Measurements from ENCODE around the gene AMY1C. TPM values are rescaled to one million over a fixed set of nuclear protein-coding genes. Genes with fewer than 3 reads are reported as not detected.
"Not testable (repeated sequence)": the region's sequence is repeated elsewhere in the genome, so short reads cannot be mapped to it uniquely, and the experiment has no call there.

Gene AMY1C
- 10 to 100 TPM in 1 of 4 donors, 1 to 10 TPM in 3; 1.1 to 24.6 (median 4.0) TPM for total RNA-seq

DNA sequence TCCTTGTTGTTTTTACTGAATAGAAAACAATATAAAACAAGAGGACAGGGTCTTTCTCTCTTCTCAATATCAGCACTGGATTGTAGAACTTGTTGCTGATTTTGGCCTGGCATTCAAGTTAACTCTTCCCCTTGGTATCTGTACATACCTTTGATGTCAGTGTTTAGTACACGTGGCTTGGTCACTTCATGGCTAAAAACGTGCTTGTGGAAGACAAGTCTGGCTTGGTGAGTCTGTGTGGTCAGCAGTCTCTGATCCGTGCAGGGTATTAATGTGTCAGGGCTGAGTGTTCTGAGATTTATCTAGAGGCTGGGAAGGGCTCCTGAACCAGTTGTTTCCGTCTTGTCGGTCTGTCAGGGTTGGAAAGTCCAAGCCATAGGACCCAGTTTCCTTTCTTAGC lies at the start of gene AMY1C:
Gene AMY1C, plus strand, starts transcription at position 301 of the 400 bp plus-strand sequence. CDS start 572 bp downstream, outside the sequence.
- H3K4me3 ChIP-seq (replicated peaks in 1 of 3); H3K4me1 ChIP-seq; H3K36me3 ChIP-seq; H3K27me3 ChIP-seq; H3K27ac ChIP-seq; DNase-seq; intact Hi-C loops (cut with DNase I); H3K9me3 ChIP-seq: not testable (repeated sequence)
- no CpG with 5 or more reads among the region's 5 CpGs for WGBS, 2 donors

- H3K4me3 ChIP-seq (replicated peaks in 1 of 3); H3K36me3 ChIP-seq; H3K27me3 ChIP-seq; H3K4me1 ChIP-seq; DNase-seq; H3K9me3 ChIP-seq; intact Hi-C loops (cut with DNase I); H3K27ac ChIP-seq: not testable (repeated sequence)
- no CpG with 5 or more reads among the region's 4 CpGs for WGBS, 2 donors
Measured at GRCh38 chr1:103700669-103701068, 49.0 kb upstream of the AMY1C start.

DNA sequence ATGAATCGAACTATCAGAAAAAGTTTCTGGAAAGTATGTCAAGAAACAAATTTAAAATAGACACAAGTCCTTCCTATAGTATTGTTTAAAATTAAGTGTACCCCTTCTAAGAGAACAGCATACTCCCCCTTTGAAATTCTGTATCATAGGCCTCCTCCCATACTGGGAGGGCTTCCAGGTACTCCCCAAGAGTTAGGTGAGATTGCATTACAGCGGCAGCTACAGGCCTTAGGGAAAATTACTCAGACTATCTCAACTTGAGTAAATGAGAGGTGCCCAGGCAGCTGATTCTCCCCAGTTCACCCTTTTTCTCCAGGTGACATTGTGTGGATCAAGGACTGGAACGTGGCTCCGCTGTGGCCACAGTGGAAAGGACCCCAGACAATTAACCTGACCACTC lies 48.4 kb upstream of the AMY1C start:
- no CpG with 5 or more reads among the region's 4 CpGs for WGBS, 2 donors
- not testable (repeated sequence) for H3K27ac ChIP-seq

GRCh38 chr1:103707670-103708069 lies 42.0 kb upstream of the AMY1C start:
- WGBS, 2 donors = no CpG with 5 or more reads among the region's 3 CpGs
- intact Hi-C loops (cut with DNase I); H3K4me3 ChIP-seq (replicated peaks in 1 of 3): not testable (repeated sequence)

More for the DNA sequence above, 48.4 kb upstream of the AMY1C start:
- H3K4me3 ChIP-seq (replicated peaks in 1 of 3); H3K27me3 ChIP-seq; H3K9me3 ChIP-seq; intact Hi-C loops (cut with DNase I); H3K4me1 ChIP-seq; H3K36me3 ChIP-seq; DNase-seq: not testable (repeated sequence)

DNA sequence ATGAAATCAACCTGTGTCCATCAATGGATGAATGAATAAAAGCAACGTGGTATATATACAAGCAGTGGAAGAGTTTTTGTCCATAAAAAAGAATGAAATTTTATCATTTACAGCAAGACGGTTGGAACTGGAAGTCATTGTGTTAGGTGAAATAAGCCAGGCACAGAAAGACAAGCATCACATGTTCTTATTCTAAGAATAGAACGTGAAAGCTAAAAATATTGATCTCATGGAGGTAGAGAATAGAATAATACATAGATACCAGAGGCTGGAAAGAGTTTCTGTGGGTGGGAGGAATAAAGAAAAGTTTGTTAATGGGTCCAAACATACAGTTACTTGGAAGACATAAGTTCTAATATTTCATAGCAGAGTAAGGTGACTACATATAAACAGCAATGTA lies 39.3 kb upstream of the AMY1C start:
- H3K27me3 ChIP-seq; H3K36me3 ChIP-seq; H3K9me3 ChIP-seq; DNase-seq; H3K4me1 ChIP-seq; H3K27ac ChIP-seq; intact Hi-C loops (cut with DNase I); H3K4me3 ChIP-seq (replicated peaks in 1 of 3): not testable (repeated sequence)
- no CpG with 5 or more reads among the region's 3 CpGs for WGBS, 2 donors

More at GRCh38 chr1:103707670-103708069, 42.0 kb upstream of the AMY1C start:
- H3K27ac ChIP-seq, H3K9me3 ChIP-seq, H3K27me3 ChIP-seq, H3K4me1 ChIP-seq, H3K36me3 ChIP-seq, DNase-seq: not testable (repeated sequence)

DNA sequence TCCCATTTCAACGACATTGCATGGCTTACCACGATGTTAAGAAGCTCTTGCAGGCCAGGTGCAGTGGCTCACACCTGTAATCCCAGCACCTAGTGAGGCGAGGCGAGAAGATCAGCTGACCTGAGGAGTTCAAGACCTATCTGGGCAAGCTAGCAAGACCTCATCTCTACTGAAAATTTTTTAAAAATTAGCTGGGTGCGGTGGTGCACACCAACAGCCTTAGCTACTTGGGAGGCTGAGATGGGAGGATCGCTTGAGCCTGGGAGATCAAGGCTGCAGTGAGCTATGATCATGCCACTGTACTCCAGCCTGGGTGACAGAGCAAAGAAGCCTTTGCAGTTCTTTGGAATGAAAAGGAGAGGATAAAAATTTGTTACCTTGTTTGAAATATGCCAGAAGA lies 32.3 kb upstream of the AMY1C start:
- DNase-seq; H3K4me1 ChIP-seq; H3K4me3 ChIP-seq (replicated peaks in 1 of 3); H3K9me3 ChIP-seq; intact Hi-C loops (cut with DNase I); H3K27ac ChIP-seq; H3K36me3 ChIP-seq; H3K27me3 ChIP-seq: not testable (repeated sequence)
- WGBS, 2 donors = 83 to 86% methylated on average over 6 of the region's 6 CpGs

DNA sequence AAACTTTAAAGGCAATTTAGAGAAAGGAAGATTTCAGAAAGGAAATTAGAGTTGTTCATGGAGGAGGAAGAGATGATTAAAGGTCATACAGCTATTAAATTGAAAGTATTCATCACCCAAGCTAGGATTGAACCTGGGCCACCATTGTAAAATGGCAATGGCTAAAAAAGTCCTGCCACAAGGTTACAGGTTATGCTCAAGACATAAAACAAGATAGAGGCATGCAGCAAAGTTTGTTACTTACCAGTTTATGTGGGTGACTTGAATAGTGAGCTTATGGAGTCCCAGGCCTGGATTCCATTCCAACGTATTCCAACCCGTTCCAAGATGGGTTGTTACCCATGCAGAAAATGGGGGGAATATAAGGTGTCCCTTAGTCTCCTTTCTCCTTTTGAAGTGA lies 28.2 kb upstream of the AMY1C start:
- H3K27ac ChIP-seq; H3K36me3 ChIP-seq; intact Hi-C loops (cut with DNase I); DNase-seq; H3K4me3 ChIP-seq (replicated peaks in 1 of 3); H3K9me3 ChIP-seq; H3K27me3 ChIP-seq; H3K4me1 ChIP-seq: not testable (repeated sequence)
- WGBS, 2 donors = no CpG with 5 or more reads among the region's 2 CpGs

GRCh38 chr1:103735334-103735733 lies 14.4 kb upstream of the AMY1C start:
- H3K36me3 ChIP-seq; H3K27ac ChIP-seq; H3K4me3 ChIP-seq (replicated peaks in 1 of 3); H3K9me3 ChIP-seq; intact Hi-C loops (cut with DNase I); H3K4me1 ChIP-seq; DNase-seq; H3K27me3 ChIP-seq: not testable (repeated sequence)
- no CpG with 5 or more reads among the region's 3 CpGs for WGBS, 2 donors

DNA sequence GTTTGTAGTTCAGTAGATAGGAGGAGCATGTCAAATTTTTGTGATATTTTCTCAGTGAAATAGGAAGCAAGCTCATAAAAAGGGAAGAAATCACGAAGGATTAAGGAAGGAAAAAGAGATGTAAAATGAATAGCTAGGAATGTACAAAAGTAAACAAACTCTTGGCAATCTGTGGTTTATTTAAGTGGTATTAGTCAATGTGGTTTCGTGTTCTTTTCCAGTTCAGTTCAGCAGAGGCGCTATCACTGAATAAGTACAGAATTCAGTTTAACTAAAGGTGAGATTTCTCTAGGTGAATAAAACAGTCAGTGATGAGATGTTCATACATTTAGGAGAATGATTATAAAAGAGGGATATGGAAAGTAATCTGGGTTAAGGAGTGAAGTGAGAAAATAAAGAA lies 11.7 kb upstream of the AMY1C start:
- H3K4me1 ChIP-seq; DNase-seq; H3K4me3 ChIP-seq (replicated peaks in 1 of 3); H3K27ac ChIP-seq; H3K9me3 ChIP-seq; intact Hi-C loops (cut with DNase I); H3K36me3 ChIP-seq; H3K27me3 ChIP-seq: not testable (repeated sequence)
- no CpG with 5 or more reads among the region's 3 CpGs for WGBS, 2 donors

- H3K36me3 ChIP-seq; H3K27ac ChIP-seq; H3K4me1 ChIP-seq; H3K27me3 ChIP-seq; DNase-seq; H3K9me3 ChIP-seq; H3K4me3 ChIP-seq (replicated peaks in 1 of 3); intact Hi-C loops (cut with DNase I): not testable (repeated sequence)
- WGBS, 2 donors = no CpG with 5 or more reads among the region's 4 CpGs
Measured at GRCh38 chr1:103744449-103744848, 5.2 kb upstream of the AMY1C start.

GRCh38 chr1:103745040-103745439 lies 4.7 kb upstream of the AMY1C start:
- DNase-seq; H3K27me3 ChIP-seq; H3K9me3 ChIP-seq; H3K36me3 ChIP-seq; H3K4me3 ChIP-seq (replicated peaks in 1 of 3); intact Hi-C loops (cut with DNase I); H3K4me1 ChIP-seq; H3K27ac ChIP-seq: not testable (repeated sequence)
- WGBS, 2 donors = 20% methylated on average over 1 of the region's 4 CpGs; no CpG with 5 or more reads in 1 of the 2 donors

DNA sequence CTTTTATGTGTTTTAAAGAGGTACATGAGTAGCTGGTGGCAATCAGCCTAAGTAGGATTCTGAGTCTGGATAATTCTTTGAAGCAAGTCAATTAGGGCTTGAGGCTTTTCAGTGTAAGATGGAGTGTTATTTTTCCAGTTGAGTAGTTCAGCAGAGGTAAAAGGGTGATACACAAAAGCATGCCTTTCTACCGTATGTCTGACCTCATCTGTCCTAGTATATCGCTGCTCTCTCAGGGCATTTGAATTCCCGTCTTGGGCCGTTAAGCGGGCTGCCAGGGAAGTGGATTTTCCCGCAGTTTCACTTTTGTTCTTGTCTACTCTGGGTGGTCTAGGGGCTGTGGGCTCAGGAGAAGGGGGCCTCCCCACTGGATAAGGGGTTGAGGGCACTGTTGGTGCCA lies 1.4 kb upstream of the AMY1C start:
- H3K36me3 ChIP-seq; H3K9me3 ChIP-seq; H3K4me1 ChIP-seq; H3K27ac ChIP-seq; H3K4me3 ChIP-seq (replicated peaks in 1 of 3); DNase-seq; intact Hi-C loops (cut with DNase I); H3K27me3 ChIP-seq: not testable (repeated sequence)
- WGBS, 2 donors = no CpG with 5 or more reads among the region's 6 CpGs
